Measurements from ENCODE around the gene SERP2.

SERP2 gene

DNA sequence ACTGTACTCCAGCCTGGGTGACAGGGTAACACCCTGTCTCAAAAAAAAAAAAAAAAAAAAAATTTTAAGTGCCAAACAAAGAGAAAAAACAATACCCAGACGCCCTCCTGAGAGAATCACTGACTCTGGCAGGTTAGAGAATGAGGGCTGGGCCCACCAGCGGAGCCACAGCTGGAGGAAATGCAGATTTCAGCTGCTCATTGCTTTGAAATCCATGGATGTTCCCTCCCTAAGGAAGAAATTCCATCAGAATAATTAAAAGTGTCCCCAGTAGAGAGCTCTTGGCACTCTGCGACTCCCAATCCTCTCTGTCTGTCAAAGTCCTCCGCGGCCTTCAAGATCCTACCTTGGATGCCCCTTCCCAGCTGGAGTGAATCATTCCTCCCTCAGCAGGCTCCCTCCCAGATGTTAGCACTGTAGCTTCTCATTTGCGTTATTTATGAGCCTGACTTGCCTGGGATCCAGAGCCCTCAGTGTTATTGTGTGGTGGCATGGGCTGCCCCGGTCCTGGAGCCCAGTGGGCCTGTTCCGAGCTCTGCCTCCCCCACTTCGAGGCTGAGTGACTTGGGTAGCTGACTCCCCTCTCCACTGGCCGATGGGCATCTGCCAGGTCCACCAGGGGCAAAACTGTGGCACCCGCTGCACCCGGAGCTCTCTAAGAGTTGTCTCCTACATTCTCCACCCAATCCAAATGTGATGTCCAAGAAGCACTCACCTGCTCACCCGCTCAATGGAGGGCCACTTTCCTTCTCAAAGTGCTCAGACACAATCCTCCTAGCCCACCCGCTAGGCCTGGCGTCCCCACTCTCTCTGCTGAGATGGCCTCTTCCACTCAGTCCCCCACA is 47.0 kb downstream of the SERP2 start:
- Mint-ChIP-seq H3K4me3 (no peak overlapping the region), H3K27ac (no peak overlapping the region), H3K36me3 (no peaks in the 10 kb centered on the region), H3K9me3 (no peaks in the 10 kb centered on the region), H3K4me1 (no peaks in the 10 kb centered on the region), H3K27me3 (peaks cover 23% of the 10 kb centered on the region)
- CTCF ChIA-PET: interaction anchor here (0.6 kb wide), 1 partner anchor 1509 kb away, joined by 3 read pairs; no protein-coding TSS in a partner anchor
- DNase-seq: no peak

DNA sequence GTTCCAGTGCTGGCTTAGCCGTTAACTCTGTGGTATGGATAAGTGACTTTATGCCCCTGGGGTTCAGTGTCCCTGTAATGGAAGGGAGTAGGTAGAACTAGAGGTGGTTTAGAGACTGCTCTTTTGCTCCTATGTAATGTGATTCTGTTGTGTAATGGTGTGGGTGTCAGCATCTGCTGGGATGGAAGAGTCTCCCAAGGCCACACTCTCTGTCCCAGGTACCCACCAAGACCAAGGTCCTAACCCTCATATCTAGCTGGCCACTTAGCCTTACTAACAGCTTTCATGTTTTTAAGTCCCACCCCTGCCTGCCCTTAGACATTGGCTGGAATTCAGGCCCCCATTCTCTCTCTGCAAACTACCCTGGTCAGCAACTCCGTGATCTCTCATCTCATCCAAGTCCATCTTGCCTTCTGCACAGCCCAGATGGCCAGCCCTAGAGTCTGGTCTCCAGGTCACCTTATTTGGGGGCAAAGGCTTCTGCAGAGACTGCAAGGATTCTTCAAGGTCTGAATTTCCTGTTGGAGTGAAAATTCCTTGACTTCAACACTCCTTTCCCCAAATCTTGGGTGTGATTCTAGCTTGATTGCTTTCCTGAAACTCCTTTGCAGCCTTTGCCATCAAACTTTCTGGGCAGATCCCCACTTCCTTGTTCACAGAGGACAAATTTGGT is 48.4 kb downstream of the SERP2 start:
- H3K27me3 Mint-ChIP-seq: peaks cover 26% of the 10 kb centered on the region
- CTCF ChIA-PET: no interaction called here
- no peaks in the 10 kb centered on the region for H3K36me3 Mint-ChIP-seq
- no peak for DNase-seq
- no peak overlapping the region for H3K27ac Mint-ChIP-seq
- no peaks in the 10 kb centered on the region for H3K4me1 Mint-ChIP-seq
- no peak overlapping the region for H3K4me3 Mint-ChIP-seq
- H3K9me3 Mint-ChIP-seq: no peaks in the 10 kb centered on the region

DNA sequence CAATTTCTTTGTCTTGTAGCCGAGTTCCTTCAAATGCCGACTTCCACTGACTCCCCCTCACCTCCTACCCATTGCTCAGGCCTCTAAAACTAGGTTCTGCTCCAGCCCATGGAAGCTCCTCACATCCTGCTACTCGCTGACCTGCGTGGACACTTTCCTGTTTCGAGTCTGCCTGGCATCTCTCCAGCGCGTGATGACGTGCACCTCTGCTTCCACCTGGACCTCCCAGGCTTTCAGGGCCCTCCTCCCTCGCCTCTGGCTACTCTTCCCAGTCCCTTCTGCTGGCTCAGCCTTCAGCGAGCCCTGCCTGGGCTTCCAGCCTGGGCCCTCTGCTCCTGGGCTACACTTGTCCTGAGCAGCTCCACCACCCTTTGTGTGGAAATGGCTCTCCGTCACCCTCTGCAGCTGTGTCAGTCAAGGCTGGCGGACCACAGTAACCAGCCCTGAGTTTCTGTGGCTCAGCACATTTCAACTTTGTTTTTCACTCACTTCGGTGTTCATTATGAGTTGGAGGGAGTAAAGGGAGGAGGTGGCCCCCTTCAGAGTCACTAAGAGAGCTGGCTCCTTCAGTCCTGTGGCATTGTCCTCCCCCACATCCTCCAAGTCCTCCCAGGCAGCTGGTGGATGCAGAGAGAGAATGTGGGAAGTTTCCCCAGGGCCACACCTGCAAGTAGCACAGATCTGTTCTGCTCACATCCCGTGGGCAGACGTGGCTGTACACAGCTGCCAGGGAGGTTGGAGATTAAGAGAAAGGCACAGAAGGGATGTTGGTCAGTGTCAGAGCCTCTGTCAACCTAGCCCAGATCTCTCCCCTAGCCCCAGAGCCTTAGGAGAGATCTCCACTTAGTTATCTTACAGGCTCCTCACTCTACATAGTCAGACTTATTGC is 49.4 kb downstream of the SERP2 start:
- H3K9me3 Mint-ChIP-seq: no peaks in the 10 kb centered on the region
- H3K36me3 Mint-ChIP-seq: no peaks in the 10 kb centered on the region
- CTCF ChIA-PET: no interaction called here
- peaks cover 26% of the 10 kb centered on the region for H3K27me3 Mint-ChIP-seq
- DNase-seq: no peak
- H3K4me1 Mint-ChIP-seq: no peaks in the 10 kb centered on the region
- no peak overlapping the region for H3K4me3 Mint-ChIP-seq
- no peak overlapping the region for H3K27ac Mint-ChIP-seq

GRCh38 chr13:44423824-44424223 is 50.2 kb downstream of the SERP2 start:
- Mint-ChIP-seq H3K27me3 (peaks cover 26% of the 10 kb centered on the region), H3K27ac (no peak overlapping the region), H3K9me3 (no peaks in the 10 kb centered on the region), H3K36me3 (no peaks in the 10 kb centered on the region), H3K4me3 (no peak overlapping the region), H3K4me1 (no peaks in the 10 kb centered on the region)
- DNase-seq: no peak
- CTCF ChIA-PET: no interaction called here

DNA sequence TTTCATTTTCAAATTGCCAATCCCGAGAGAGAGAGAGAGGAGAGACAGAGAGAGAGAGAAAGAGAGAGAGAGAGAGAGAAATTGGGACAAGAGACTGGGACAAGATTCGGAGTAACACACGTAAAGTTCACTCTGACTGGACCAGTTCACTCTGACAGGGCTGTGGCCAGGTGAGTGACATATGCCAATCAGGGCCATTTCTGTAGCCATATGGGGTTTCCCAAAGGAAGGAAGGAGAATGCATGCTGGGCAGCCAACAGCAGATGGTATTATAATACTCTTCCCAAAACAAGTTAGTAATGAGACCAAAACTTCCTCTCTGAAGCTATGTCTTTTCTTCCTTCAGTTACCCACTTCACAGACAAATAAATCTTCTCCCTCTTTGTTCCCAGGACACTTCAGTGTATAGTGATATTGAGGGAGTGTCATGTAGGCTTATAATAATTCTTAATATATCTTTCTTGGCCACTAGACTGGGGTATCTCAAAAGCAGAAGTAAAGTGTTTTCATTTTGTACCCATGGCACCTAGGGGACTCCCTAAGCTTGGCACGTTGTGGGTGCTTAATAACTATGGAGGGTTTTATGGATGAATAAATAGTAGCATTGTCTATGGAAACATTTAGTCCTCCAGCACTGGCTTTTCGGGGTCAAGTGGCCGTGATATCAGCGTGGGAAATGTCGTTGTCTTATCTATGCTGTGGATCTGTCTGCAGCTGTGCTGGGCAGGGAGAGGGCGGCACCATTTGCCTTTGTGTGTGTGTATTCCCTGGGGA is 51.6 kb downstream of the SERP2 start:
- H3K9me3 Mint-ChIP-seq: no peaks in the 10 kb centered on the region
- no peaks in the 10 kb centered on the region for H3K4me1 Mint-ChIP-seq
- no peak overlapping the region for H3K27ac Mint-ChIP-seq
- H3K4me3 Mint-ChIP-seq: no peak overlapping the region
- peaks cover 26% of the 10 kb centered on the region for H3K27me3 Mint-ChIP-seq
- no peaks in the 10 kb centered on the region for H3K36me3 Mint-ChIP-seq
- CTCF ChIA-PET: interaction anchor here (1.1 kb wide), 1 partner anchor 517 kb away, joined by 3 read pairs; no protein-coding TSS in a partner anchor
- no peak for DNase-seq

- no peak for DNase-seq
- H3K4me1 Mint-ChIP-seq: no peaks in the 10 kb centered on the region
- no peak overlapping the region for H3K27ac Mint-ChIP-seq
- H3K9me3 Mint-ChIP-seq: no peaks in the 10 kb centered on the region
- no peaks in the 10 kb centered on the region for H3K36me3 Mint-ChIP-seq
- CTCF ChIA-PET: no interaction called here
- H3K4me3 Mint-ChIP-seq: no peak overlapping the region
- H3K27me3 Mint-ChIP-seq: peaks cover 26% of the 10 kb centered on the region
Measured at GRCh38 chr13:44425815-44426078, 52.1 kb downstream of the SERP2 start.

- H3K4me1 Mint-ChIP-seq: no peaks in the 10 kb centered on the region
- DNase-seq: no peak
- H3K27ac Mint-ChIP-seq: no peak overlapping the region
- CTCF ChIA-PET: no interaction called here
- H3K27me3 Mint-ChIP-seq: peaks cover 26% of the 10 kb centered on the region
- H3K9me3 Mint-ChIP-seq: no peaks in the 10 kb centered on the region
- no peak overlapping the region for H3K4me3 Mint-ChIP-seq
- no peaks in the 10 kb centered on the region for H3K36me3 Mint-ChIP-seq
Measured at GRCh38 chr13:44426461-44426860, 52.8 kb downstream of the SERP2 start.

DNA sequence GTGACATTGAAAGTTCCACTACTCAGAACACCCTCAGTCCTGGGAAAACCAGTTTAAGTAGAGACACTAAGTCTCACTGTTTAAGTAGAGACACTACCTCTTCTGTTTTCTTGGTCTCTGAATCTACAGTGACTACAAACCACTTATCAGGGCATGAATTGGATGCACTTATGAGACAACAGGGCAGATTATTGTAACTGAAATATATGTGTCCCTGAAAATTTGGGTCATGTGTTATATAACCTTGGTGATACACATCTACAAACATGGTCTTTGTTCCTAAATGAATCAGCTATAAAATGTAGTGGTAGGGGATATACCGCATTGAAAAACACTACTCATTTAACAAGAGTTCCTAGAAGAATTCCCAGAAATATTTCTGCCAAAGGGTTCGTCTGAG is 55.7 kb downstream of the SERP2 start:
- Mint-ChIP-seq H3K4me3 (no peak overlapping the region), H3K27ac (no peak overlapping the region), H3K9me3 (no peaks in the 10 kb centered on the region), H3K4me1 (no peaks in the 10 kb centered on the region), H3K27me3 (peaks cover 21% of the 10 kb centered on the region), H3K36me3 (peaks cover 2% of the 10 kb centered on the region)
- CTCF ChIA-PET: no interaction called here
- no peak for DNase-seq

GRCh38 chr13:44431150-44431549 is 57.5 kb downstream of the SERP2 start:
- no peak for DNase-seq
- Mint-ChIP-seq H3K9me3 (no peaks in the 10 kb centered on the region), H3K4me1 (peaks cover 10% of the 10 kb centered on the region), H3K27me3 (peaks cover 29% of the 10 kb centered on the region), H3K27ac (no peak overlapping the region), H3K36me3 (peaks cover 6% of the 10 kb centered on the region), H3K4me3 (no peak overlapping the region)
- CTCF ChIA-PET: interaction anchor here (0.8 kb wide), 1 partner anchor 39 kb away, joined by 3 read pairs; no protein-coding TSS in a partner anchor

DNA sequence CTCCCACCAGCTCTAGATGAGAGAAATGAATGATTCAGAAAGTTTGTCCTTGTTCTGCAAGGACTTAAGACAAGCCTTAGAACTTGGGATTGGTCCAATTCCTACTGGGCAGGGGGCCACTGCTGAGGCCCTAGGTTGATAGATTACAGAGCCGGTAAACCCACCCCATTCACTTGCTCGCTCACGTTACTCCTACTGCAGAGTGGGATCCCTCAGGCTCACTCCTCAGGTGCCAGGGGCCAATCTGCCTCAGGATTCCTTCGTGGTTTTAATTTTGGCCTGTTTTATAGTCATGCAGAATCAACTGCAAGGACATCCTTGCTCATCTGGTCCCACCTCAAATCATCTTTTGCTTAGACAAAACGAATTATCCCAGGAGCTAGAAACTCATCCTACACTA is 59.0 kb downstream of the SERP2 start:
- H3K4me1 Mint-ChIP-seq: peaks cover 21% of the 10 kb centered on the region
- H3K27ac Mint-ChIP-seq: no peak overlapping the region
- DNase-seq: no peak
- CTCF ChIA-PET: no interaction called here
- H3K36me3 Mint-ChIP-seq: peaks cover 6% of the 10 kb centered on the region
- no peak overlapping the region for H3K4me3 Mint-ChIP-seq
- H3K27me3 Mint-ChIP-seq: peaks cover 40% of the 10 kb centered on the region
- H3K9me3 Mint-ChIP-seq: no peaks in the 10 kb centered on the region

GRCh38 chr13:44433863-44434765 is 60.5 kb downstream of the SERP2 start:
- H3K4me3 Mint-ChIP-seq: no peak overlapping the region
- no peaks in the 10 kb centered on the region for H3K9me3 Mint-ChIP-seq
- peaks cover 40% of the 10 kb centered on the region for H3K27me3 Mint-ChIP-seq
- H3K27ac Mint-ChIP-seq: no peak overlapping the region
- peaks cover 6% of the 10 kb centered on the region for H3K36me3 Mint-ChIP-seq
- no peak for DNase-seq
- CTCF ChIA-PET: interaction anchor here (1.1 to 2.3 kb wide), 3 partner anchors 243 to 526 kb away, joined by 4 to 9 read pairs (median 4); no protein-coding TSS in a partner anchor
- peaks cover 21% of the 10 kb centered on the region for H3K4me1 Mint-ChIP-seq

DNA sequence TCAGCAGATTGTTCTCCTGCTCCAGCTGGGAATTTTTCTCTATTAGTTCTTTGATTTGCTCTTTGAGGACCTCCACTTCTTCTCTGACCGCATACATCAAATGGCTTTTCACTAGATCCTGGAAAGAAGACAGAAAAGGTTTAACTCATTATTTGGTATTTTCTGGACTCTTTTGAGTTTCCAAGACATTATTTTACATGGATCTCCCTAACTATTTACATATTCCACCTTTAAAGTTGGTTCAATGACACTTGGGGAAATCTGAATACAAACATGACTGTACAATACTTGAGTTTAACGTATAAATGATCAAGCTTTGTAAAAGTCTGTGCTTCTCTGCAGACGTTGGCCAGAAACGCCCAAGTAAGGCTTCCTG is 61.1 kb downstream of the SERP2 start:
- Mint-ChIP-seq H3K4me3 (no peak overlapping the region), H3K27me3 (peaks cover 40% of the 10 kb centered on the region), H3K36me3 (peaks cover 6% of the 10 kb centered on the region), H3K9me3 (no peaks in the 10 kb centered on the region), H3K27ac (peak overlapping the region; percentile 58), H3K4me1 (peaks cover 21% of the 10 kb centered on the region)
- no peak for DNase-seq
- CTCF ChIA-PET: interaction anchor here (1.2 to 2.3 kb wide), 2 partner anchors 243 to 526 kb away, joined by 4 to 9 read pairs; no protein-coding TSS in a partner anchor
